Karpas-422 (cell line): Measurements from ENCODE around the gene UXS1. TPM values are rescaled to one million over a fixed set of nuclear protein-coding genes. Genes with fewer than 3 reads are reported as not detected.

Source experiments
- DNase-seq: peaks from one replicate; pipeline ENCODE4 v3.0.0-alpha.2; 2015
- H2AFZ ChIP-seq: fragments of 200-600 bp; sonication (generic); 2 replicates; pipeline ENCODE4 v1.6.1; 2014; ENCODE audit warnings: antibody characterized with exemption, low read length, mixed read lengths
- H3K27ac ChIP-seq: fragments of 200-600 bp; sonication (generic); 2 replicates; pipeline ENCODE4 v1.5.1; 2014; ENCODE audit warnings: mild to moderate bottlenecking, low read length, moderate library complexity
- H3K27me3 ChIP-seq: fragments of 200-600 bp; sonication (generic); 2 replicates; pipeline ENCODE4 v1.6.1; 2014; ENCODE audit warnings: low read length, mixed read lengths
- H3K36me3 ChIP-seq: fragments of 200-600 bp; sonication (generic); 2 replicates; pipeline ENCODE4 v1.6.1; 2014; ENCODE audit warnings: low read length, mixed read lengths; ENCODE audit not compliant: insufficient read depth
- H3K4me1 ChIP-seq: fragments of 200-600 bp; sonication (generic); 2 replicates; pipeline ENCODE4 v1.6.1; 2014; ENCODE audit warnings: mild to moderate bottlenecking, low read length, mixed read lengths
- H3K4me2 ChIP-seq: fragments of 200-600 bp; sonication (generic); 2 replicates; pipeline ENCODE4 v1.6.1; 2014; ENCODE audit warnings: low read length, low read depth, mild to moderate bottlenecking; ENCODE audit not compliant: poor library complexity, severe bottlenecking
- H3K4me3 ChIP-seq: fragments of 200-600 bp; sonication (generic); 2 replicates; pipeline ENCODE4 v1.5.1; 2014; ENCODE audit warnings: mild to moderate bottlenecking, antibody characterized with exemption, low read length, mixed read lengths
- H3K79me2 ChIP-seq: fragments of 200-600 bp; sonication (generic); 2 replicates; pipeline ENCODE4 v1.6.1; 2014; ENCODE audit warnings: mild to moderate bottlenecking, low read length, mixed read lengths
- H3K9ac ChIP-seq: fragments of 200-600 bp; sonication (generic); 2 replicates; pipeline ENCODE4 v1.6.0; 2014; ENCODE audit warnings: low read length
- H3K9me2 ChIP-seq: fragments of 200-600 bp; sonication (generic), shearing (Covaris generic); replicated peaks from 2 replicates; pipeline ENCODE4 v1.6.0; 2014; ENCODE audit warnings: mild to moderate bottlenecking, low read length, moderate library complexity; ENCODE audit not compliant: insufficient read depth
- H3K9me3 ChIP-seq: fragments of 300-700, 200-600 bp; sonication (generic); 2 replicates; pipeline ENCODE4 v1.6.1; 2014; ENCODE audit warnings: low read length, mixed read lengths
- H4K20me1 ChIP-seq: fragments of 200-600 bp; sonication (generic); 2 replicates; pipeline ENCODE4 v1.6.1; 2014; ENCODE audit warnings: mild to moderate bottlenecking, antibody characterized with exemption, low read length, low read depth; ENCODE audit not compliant: insufficient read depth
- total RNA-seq: library from RNA; depleted of rRNA; stranded (reverse); fragments of >200 nt; shearing (Covaris generic); gene quantifications from 2 replicates; pipeline ENCODE4 v1.2.3, GENCODE V29; 2014; ENCODE audit warnings: low replicate concordance

Gene UXS1
- total RNA-seq, 1 experiment from 2014 or later: 8.4 TPM

- no peaks in the 10 kb centered on the region for H3K4me1 ChIP-seq
- H3K36me3 ChIP-seq: no peaks in the 10 kb centered on the region
- H2AFZ ChIP-seq: no peak overlapping the region
- DNase-seq: no peak
- no peak overlapping the region for H3K27ac ChIP-seq
- H3K4me3 ChIP-seq: no peak overlapping the region
- no peaks in the 10 kb centered on the region for H3K27me3 ChIP-seq
- no peak overlapping the region for H3K4me2 ChIP-seq
- H3K9ac ChIP-seq: no peak overlapping the region
- no peaks in the 10 kb centered on the region for H3K9me2 ChIP-seq
- no peaks in the 10 kb centered on the region for H3K9me3 ChIP-seq
- no peaks in the 10 kb centered on the region; the same call in 1 of the 2 replicates for H3K79me2 ChIP-seq
- peaks cover 46% of the 10 kb centered on the region for H4K20me1 ChIP-seq
Measured at GRCh38 chr2:106185475-106186184, 8.5 kb downstream of the UXS1 start.

GRCh38 chr2:106184857-106185256, 9.2 kb downstream of the UXS1 start:
- Histone ChIP-seq H3K4me1 (no peaks in the 10 kb centered on the region), H2AFZ (no peak overlapping the region), H3K4me2 (no peak overlapping the region), H3K27me3 (no peaks in the 10 kb centered on the region), H3K9me3 (no peaks in the 10 kb centered on the region), H3K9ac (no peak overlapping the region), H3K36me3 (no peaks in the 10 kb centered on the region), H3K79me2 (no peaks in the 10 kb centered on the region; the same call in 1 of the 2 replicates), H4K20me1 (peaks cover 41% of the 10 kb centered on the region), H3K9me2 (no peaks in the 10 kb centered on the region), H3K27ac (no peak overlapping the region), H3K4me3 (no peak overlapping the region)
- DNase-seq: no peak

GRCh38 chr2:106184394-106184793, 9.7 kb downstream of the UXS1 start:
- DNase-seq: no peak
- no peak overlapping the region for H3K27ac ChIP-seq
- H3K36me3 ChIP-seq: no peaks in the 10 kb centered on the region
- no peaks in the 10 kb centered on the region; the same call in 1 of the 2 replicates for H3K79me2 ChIP-seq
- no peaks in the 10 kb centered on the region for H3K4me1 ChIP-seq
- no peaks in the 10 kb centered on the region for H3K9me3 ChIP-seq
- no peak overlapping the region for H2AFZ ChIP-seq
- no peak overlapping the region for H3K4me2 ChIP-seq
- no peaks in the 10 kb centered on the region for H3K27me3 ChIP-seq
- peaks cover 39% of the 10 kb centered on the region for H4K20me1 ChIP-seq
- no peak overlapping the region for H3K9ac ChIP-seq
- no peak overlapping the region for H3K4me3 ChIP-seq
- no peaks in the 10 kb centered on the region for H3K9me2 ChIP-seq

GRCh38 chr2:106183101-106183696, 10.9 kb downstream of the UXS1 start:
- H3K4me2 ChIP-seq: no peak overlapping the region
- no peaks in the 10 kb centered on the region for H3K4me1 ChIP-seq
- no peaks in the 10 kb centered on the region for H3K9me2 ChIP-seq
- H3K4me3 ChIP-seq: no peak overlapping the region
- H3K9ac ChIP-seq: no peak overlapping the region
- no peak overlapping the region for H3K27ac ChIP-seq
- H2AFZ ChIP-seq: no peak overlapping the region
- no peaks in the 10 kb centered on the region for H3K36me3 ChIP-seq
- H4K20me1 ChIP-seq: peaks cover 40% of the 10 kb centered on the region
- no peaks in the 10 kb centered on the region for H3K27me3 ChIP-seq
- H3K79me2 ChIP-seq: no peaks in the 10 kb centered on the region; the same call in 1 of the 2 replicates
- no peak for DNase-seq
- no peaks in the 10 kb centered on the region for H3K9me3 ChIP-seq

GRCh38 chr2:106181064-106181463, 13.0 kb downstream of the UXS1 start:
- H3K4me1 ChIP-seq: peaks cover 8% of the 10 kb centered on the region
- H2AFZ ChIP-seq: no peak overlapping the region
- H3K27me3 ChIP-seq: no peaks in the 10 kb centered on the region
- no peaks in the 10 kb centered on the region for H3K9me3 ChIP-seq
- no peaks in the 10 kb centered on the region; the same call in 1 of the 2 replicates for H3K79me2 ChIP-seq
- no peak for DNase-seq
- H3K9me2 ChIP-seq: no peaks in the 10 kb centered on the region
- no peak overlapping the region for H3K4me2 ChIP-seq
- no peak overlapping the region for H3K4me3 ChIP-seq
- H3K9ac ChIP-seq: no peak overlapping the region
- H3K27ac ChIP-seq: no peak overlapping the region
- no peaks in the 10 kb centered on the region for H3K36me3 ChIP-seq
- peaks cover 42% of the 10 kb centered on the region for H4K20me1 ChIP-seq

- Histone ChIP-seq H3K4me2 (no peak overlapping the region), H3K27me3 (no peaks in the 10 kb centered on the region), H3K9me3 (no peaks in the 10 kb centered on the region), H3K36me3 (no peaks in the 10 kb centered on the region), H3K4me1 (peaks cover 12% of the 10 kb centered on the region), H2AFZ (no peak overlapping the region), H3K79me2 (no peaks in the 10 kb centered on the region; the same call in 1 of the 2 replicates), H3K4me3 (no peak overlapping the region), H3K9me2 (no peaks in the 10 kb centered on the region), H3K27ac (no peak overlapping the region), H3K9ac (no peak overlapping the region), H4K20me1 (peaks cover 38% of the 10 kb centered on the region)
- no peak for DNase-seq
Measured at GRCh38 chr2:106180602-106181001, 13.5 kb downstream of the UXS1 start.

GRCh38 chr2:106178716-106179115, 15.4 kb downstream of the UXS1 start:
- Histone ChIP-seq H3K9me3 (no peaks in the 10 kb centered on the region), H3K9ac (no peak overlapping the region), H3K27ac (no peak overlapping the region), H3K4me1 (peaks cover 16% of the 10 kb centered on the region), H3K36me3 (no peaks in the 10 kb centered on the region), H4K20me1 (peaks cover 25% of the 10 kb centered on the region), H3K79me2 (no peaks in the 10 kb centered on the region), H3K9me2 (no peaks in the 10 kb centered on the region), H3K27me3 (no peaks in the 10 kb centered on the region), H3K4me3 (no peak overlapping the region), H3K4me2 (no peak overlapping the region), H2AFZ (no peak overlapping the region)
- DNase-seq: no peak

- H3K9me2 ChIP-seq: no peaks in the 10 kb centered on the region
- no peaks in the 10 kb centered on the region for H3K27me3 ChIP-seq
- H3K4me2 ChIP-seq: no peak overlapping the region
- no peak overlapping the region for H3K27ac ChIP-seq
- no peak overlapping the region for H3K9ac ChIP-seq
- H3K36me3 ChIP-seq: no peaks in the 10 kb centered on the region
- H3K79me2 ChIP-seq: no peaks in the 10 kb centered on the region
- no peak for DNase-seq
- H3K4me1 ChIP-seq: peaks cover 16% of the 10 kb centered on the region
- no peak overlapping the region for H2AFZ ChIP-seq
- no peak overlapping the region for H3K4me3 ChIP-seq
- no peaks in the 10 kb centered on the region for H3K9me3 ChIP-seq
- peaks cover 24% of the 10 kb centered on the region for H4K20me1 ChIP-seq
Measured at GRCh38 chr2:106177581-106177980, 16.5 kb downstream of the UXS1 start.
